Measurements from ENCODE around the gene TMC5. TPM values are rescaled to one million over a fixed set of nuclear protein-coding genes. Genes with fewer than 3 reads are reported as not detected.

TMC5 gene
- polyA plus RNA-seq, 1 donor: 17.3 TPM

DNA sequence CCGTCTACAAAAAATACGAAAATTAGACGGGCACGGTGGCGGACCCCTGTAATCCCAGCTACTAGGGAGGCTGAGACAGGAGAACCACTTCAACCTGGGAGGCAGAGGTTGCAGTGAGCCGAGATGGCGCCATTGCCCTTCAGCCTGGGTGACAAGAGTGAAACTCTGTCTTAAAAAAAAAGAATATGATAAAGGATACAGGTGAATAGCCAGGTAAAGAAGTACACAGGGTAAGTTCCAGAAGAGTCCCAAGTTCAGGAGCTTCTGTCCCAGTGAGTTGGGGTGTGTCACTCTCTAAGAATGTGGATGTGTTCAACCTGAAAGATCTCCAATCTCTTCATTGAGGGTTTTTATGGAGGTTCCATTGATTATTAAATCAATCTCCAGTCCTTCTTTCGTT, 6.8 kb downstream of the TMC5 start:
- Histone ChIP-seq H3K4me3 (ENCODE audit: low read length) (no peak overlapping the region), H3K9me3 (ENCODE audit: control insufficient read depth, low read depth, low read length) (no peaks in the 10 kb centered on the region), H3K4me1 (ENCODE audit: control insufficient read depth, insufficient read depth, low read length) (peaks cover 19% of the 10 kb centered on the region), H3K27me3 (ENCODE audit: control insufficient read depth, insufficient read depth, low read length) (no peaks in the 10 kb centered on the region), H3K27ac (ENCODE audit: low read length) (peak overlapping the region; percentile 83), H3K36me3 (ENCODE audit: control insufficient read depth, insufficient read depth, low read length) (peaks cover 4% of the 10 kb centered on the region)
- peak; percentile 70 to 88 for DNase-seq
- WGBS (ENCODE audit: insufficient coverage, low lambda C conversion rate): no CpG with 5 or more reads among the region's 8 CpGs

GRCh38 chr16:19430345-19430744, 12.7 kb downstream of the TMC5 start:
- H3K36me3 ChIP-seq (ENCODE audit: control insufficient read depth, insufficient read depth, low read length): peaks cover 7% of the 10 kb centered on the region
- no peaks in the 10 kb centered on the region for H3K9me3 ChIP-seq (ENCODE audit: control insufficient read depth, low read depth, low read length)
- no peak overlapping the region for H3K4me3 ChIP-seq (ENCODE audit: low read length)
- peak in 1 of 2 donors; percentile 50 for DNase-seq
- no CpG with 5 or more reads among the region's 3 CpGs for WGBS (ENCODE audit: insufficient coverage, low lambda C conversion rate)
- H3K4me1 ChIP-seq (ENCODE audit: control insufficient read depth, insufficient read depth, low read length): peaks cover 37% of the 10 kb centered on the region
- no peaks in the 10 kb centered on the region for H3K27me3 ChIP-seq (ENCODE audit: control insufficient read depth, insufficient read depth, low read length)
- H3K27ac ChIP-seq (ENCODE audit: low read length): peak overlapping the region; percentile 95

- DNase-seq: peak in 1 of 2 donors; percentile 73
- Histone ChIP-seq H3K4me1 (ENCODE audit: control insufficient read depth, insufficient read depth, low read length) (peaks cover 37% of the 10 kb centered on the region), H3K9me3 (ENCODE audit: control insufficient read depth, low read depth, low read length) (no peaks in the 10 kb centered on the region), H3K27ac (ENCODE audit: low read length) (peak overlapping the region; percentile 95), H3K36me3 (ENCODE audit: control insufficient read depth, insufficient read depth, low read length) (peaks cover 12% of the 10 kb centered on the region), H3K27me3 (ENCODE audit: control insufficient read depth, insufficient read depth, low read length) (no peaks in the 10 kb centered on the region), H3K4me3 (ENCODE audit: low read length) (no peak overlapping the region)
- 60% methylated on average over 1 of the region's 6 CpGs for WGBS (ENCODE audit: insufficient coverage, low lambda C conversion rate)
Measured at GRCh38 chr16:19431636-19432340, 14.1 kb downstream of the TMC5 start.

DNA sequence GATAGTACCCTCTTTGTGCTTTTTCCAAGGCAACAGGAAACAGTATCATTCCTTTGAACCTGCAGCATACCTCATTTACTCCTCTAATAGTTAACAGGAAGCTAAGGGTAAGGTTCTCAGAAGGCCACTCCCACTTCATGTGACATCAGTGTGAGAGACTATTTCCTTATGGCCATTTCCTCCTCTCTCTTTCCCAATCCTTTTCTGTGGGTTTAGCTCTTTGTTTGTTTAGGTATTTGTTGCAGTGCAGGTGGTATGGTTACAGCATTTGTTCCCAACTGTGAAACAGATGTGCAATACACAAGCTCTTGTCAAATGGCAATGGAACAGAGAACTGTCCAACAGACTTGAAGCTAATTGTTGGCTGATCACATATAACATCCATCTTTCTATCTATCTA, 14.7 kb downstream of the TMC5 start:
- peak overlapping the region; percentile 95 for H3K27ac ChIP-seq (ENCODE audit: low read length)
- peaks cover 9% of the 10 kb centered on the region for H3K36me3 ChIP-seq (ENCODE audit: control insufficient read depth, insufficient read depth, low read length)
- no peak overlapping the region for H3K4me3 ChIP-seq (ENCODE audit: low read length)
- DNase-seq: peak; percentile 92 to 98
- peaks cover 42% of the 10 kb centered on the region for H3K4me1 ChIP-seq (ENCODE audit: control insufficient read depth, insufficient read depth, low read length)
- H3K27me3 ChIP-seq (ENCODE audit: control insufficient read depth, insufficient read depth, low read length): no peaks in the 10 kb centered on the region
- no peaks in the 10 kb centered on the region for H3K9me3 ChIP-seq (ENCODE audit: control insufficient read depth, low read depth, low read length)

DNA sequence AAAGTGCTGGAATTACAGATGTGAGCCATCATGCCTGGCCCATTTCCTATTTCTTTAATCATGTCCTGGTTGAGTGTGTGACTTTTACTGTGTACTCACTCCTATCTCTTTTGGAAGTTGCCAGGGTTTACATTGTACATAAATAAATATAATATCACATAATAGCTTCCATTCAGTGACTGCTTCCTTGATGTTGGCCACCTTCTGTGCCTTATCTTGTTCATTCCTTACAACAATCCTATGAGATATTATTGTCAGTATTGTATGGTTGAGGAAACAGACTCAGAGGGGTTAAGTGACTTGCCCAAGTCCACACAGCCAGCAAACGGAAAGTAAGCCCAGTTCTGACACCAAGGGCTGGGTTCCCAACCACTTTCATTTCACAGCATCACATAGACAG, 16.9 kb downstream of the TMC5 start:
- no CpG with 5 or more reads among the region's 1 CpG for WGBS (ENCODE audit: insufficient coverage, low lambda C conversion rate)
- Histone ChIP-seq H3K9me3 (ENCODE audit: control insufficient read depth, low read depth, low read length) (no peaks in the 10 kb centered on the region), H3K27me3 (ENCODE audit: control insufficient read depth, insufficient read depth, low read length) (no peaks in the 10 kb centered on the region), H3K36me3 (ENCODE audit: control insufficient read depth, insufficient read depth, low read length) (peaks cover 11% of the 10 kb centered on the region), H3K27ac (ENCODE audit: low read length) (no peak overlapping the region), H3K4me1 (ENCODE audit: control insufficient read depth, insufficient read depth, low read length) (peaks cover 41% of the 10 kb centered on the region), H3K4me3 (ENCODE audit: low read length) (no peak overlapping the region)
- no peak for DNase-seq

DNA sequence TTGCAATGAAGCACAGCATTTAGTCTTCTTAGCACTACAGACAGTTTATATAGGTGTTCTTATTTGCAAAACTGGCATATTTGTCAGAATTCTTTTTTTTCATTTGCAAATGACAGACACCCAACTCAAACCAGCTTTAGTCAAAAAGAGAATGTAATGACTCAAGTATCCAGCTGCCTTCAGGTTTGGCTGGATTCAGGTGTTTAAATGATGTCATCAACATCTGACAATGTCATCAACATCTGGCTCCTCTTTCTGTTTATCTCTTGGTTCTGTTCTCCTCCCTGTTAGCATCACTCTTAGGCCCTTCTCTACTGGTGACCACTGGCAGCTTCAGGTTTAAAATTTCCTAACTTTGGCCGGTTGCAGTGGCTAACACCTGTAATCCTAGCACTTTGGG, 18.9 kb downstream of the TMC5 start:
- H3K36me3 ChIP-seq (ENCODE audit: control insufficient read depth, insufficient read depth, low read length): peaks cover 27% of the 10 kb centered on the region
- peak overlapping the region; percentile 92 for H3K27ac ChIP-seq (ENCODE audit: low read length)
- WGBS (ENCODE audit: insufficient coverage, low lambda C conversion rate): no CpG with 5 or more reads among the region's 1 CpG
- no peaks in the 10 kb centered on the region for H3K27me3 ChIP-seq (ENCODE audit: control insufficient read depth, insufficient read depth, low read length)
- peaks cover 21% of the 10 kb centered on the region for H3K4me1 ChIP-seq (ENCODE audit: control insufficient read depth, insufficient read depth, low read length)
- H3K4me3 ChIP-seq (ENCODE audit: low read length): no peak overlapping the region
- no peaks in the 10 kb centered on the region for H3K9me3 ChIP-seq (ENCODE audit: control insufficient read depth, low read depth, low read length)
- no peak for DNase-seq

DNA sequence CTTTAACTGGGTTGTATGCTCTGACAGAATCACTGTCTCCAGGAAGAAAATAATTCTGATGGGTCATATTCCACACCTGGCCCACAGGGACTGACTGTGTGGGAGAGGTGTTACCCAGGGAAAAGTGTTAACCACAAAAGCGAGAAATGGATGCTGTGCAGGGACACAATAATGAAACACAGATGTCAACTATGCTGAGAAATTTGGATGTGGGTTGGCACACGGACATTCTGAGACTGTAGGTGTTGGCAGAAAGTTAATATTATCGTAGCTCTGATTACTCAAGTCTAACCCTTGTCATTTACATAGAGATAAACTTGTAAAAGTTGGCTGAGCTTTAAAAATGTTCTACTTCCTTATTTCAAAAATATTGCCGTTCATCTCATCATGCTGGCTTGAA, 19.6 kb downstream of the TMC5 start:
- peak overlapping the region; percentile 92 for H3K27ac ChIP-seq (ENCODE audit: low read length)
- DNase-seq: peak in 1 of 2 donors; percentile 80
- H3K4me3 ChIP-seq (ENCODE audit: low read length): no peak overlapping the region
- peaks cover 14% of the 10 kb centered on the region for H3K4me1 ChIP-seq (ENCODE audit: control insufficient read depth, insufficient read depth, low read length)
- no peaks in the 10 kb centered on the region for H3K9me3 ChIP-seq (ENCODE audit: control insufficient read depth, low read depth, low read length)
- peaks cover 29% of the 10 kb centered on the region for H3K36me3 ChIP-seq (ENCODE audit: control insufficient read depth, insufficient read depth, low read length)
- WGBS (ENCODE audit: insufficient coverage, low lambda C conversion rate): 50% methylated on average over 1 of the region's 4 CpGs
- no peaks in the 10 kb centered on the region for H3K27me3 ChIP-seq (ENCODE audit: control insufficient read depth, insufficient read depth, low read length)

GRCh38 chr16:19438739-19439138, 21.1 kb downstream of the TMC5 start:
- 80% methylated on average over 1 of the region's 1 CpG for WGBS (ENCODE audit: insufficient coverage, low lambda C conversion rate)
- Histone ChIP-seq H3K36me3 (ENCODE audit: control insufficient read depth, insufficient read depth, low read length) (peaks cover 37% of the 10 kb centered on the region), H3K4me3 (ENCODE audit: low read length) (no peak overlapping the region), H3K27me3 (ENCODE audit: control insufficient read depth, insufficient read depth, low read length) (no peaks in the 10 kb centered on the region), H3K27ac (ENCODE audit: low read length) (no peak overlapping the region), H3K4me1 (ENCODE audit: control insufficient read depth, insufficient read depth, low read length) (peaks cover 14% of the 10 kb centered on the region), H3K9me3 (ENCODE audit: control insufficient read depth, low read depth, low read length) (no peaks in the 10 kb centered on the region)
- no peak for DNase-seq

GRCh38 chr16:19439483-19439882, 21.8 kb downstream of the TMC5 start:
- Histone ChIP-seq H3K4me1 (ENCODE audit: control insufficient read depth, insufficient read depth, low read length) (peaks cover 14% of the 10 kb centered on the region), H3K4me3 (ENCODE audit: low read length) (no peak overlapping the region), H3K27ac (ENCODE audit: low read length) (no peak overlapping the region), H3K27me3 (ENCODE audit: control insufficient read depth, insufficient read depth, low read length) (no peaks in the 10 kb centered on the region), H3K9me3 (ENCODE audit: control insufficient read depth, low read depth, low read length) (no peaks in the 10 kb centered on the region), H3K36me3 (ENCODE audit: control insufficient read depth, insufficient read depth, low read length) (peaks cover 44% of the 10 kb centered on the region)
- WGBS (ENCODE audit: insufficient coverage, low lambda C conversion rate): no CpG with 5 or more reads among the region's 4 CpGs
- DNase-seq: no peak

DNA sequence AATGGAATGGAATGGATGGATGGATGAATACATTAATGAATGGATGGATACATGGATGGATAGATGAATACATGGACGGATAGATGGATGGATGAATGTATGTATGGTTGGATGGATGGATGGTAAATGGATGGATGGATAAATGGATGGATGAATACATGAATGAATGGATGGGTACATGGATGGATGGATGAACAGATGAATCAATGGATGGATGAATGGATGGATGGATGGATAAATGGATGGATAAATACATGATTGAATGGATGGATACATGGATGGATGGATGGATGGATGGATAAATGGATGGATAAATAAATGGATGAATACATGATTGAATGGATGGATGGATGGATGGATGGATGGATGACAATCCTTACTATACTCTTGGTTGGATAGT, 26.0 kb downstream of the TMC5 start:
- Histone ChIP-seq H3K4me3 (ENCODE audit: low read length) (no peak overlapping the region), H3K4me1 (ENCODE audit: control insufficient read depth, insufficient read depth, low read length) (no peaks in the 10 kb centered on the region), H3K27me3 (ENCODE audit: control insufficient read depth, insufficient read depth, low read length) (no peaks in the 10 kb centered on the region), H3K36me3 (ENCODE audit: control insufficient read depth, insufficient read depth, low read length) (peaks cover 62% of the 10 kb centered on the region), H3K9me3 (ENCODE audit: control insufficient read depth, low read depth, low read length) (no peaks in the 10 kb centered on the region), H3K27ac (ENCODE audit: low read length) (no peak overlapping the region)
- 100% methylated on average over 1 of the region's 1 CpG for WGBS (ENCODE audit: insufficient coverage, low lambda C conversion rate)
- no peak for DNase-seq

DNA sequence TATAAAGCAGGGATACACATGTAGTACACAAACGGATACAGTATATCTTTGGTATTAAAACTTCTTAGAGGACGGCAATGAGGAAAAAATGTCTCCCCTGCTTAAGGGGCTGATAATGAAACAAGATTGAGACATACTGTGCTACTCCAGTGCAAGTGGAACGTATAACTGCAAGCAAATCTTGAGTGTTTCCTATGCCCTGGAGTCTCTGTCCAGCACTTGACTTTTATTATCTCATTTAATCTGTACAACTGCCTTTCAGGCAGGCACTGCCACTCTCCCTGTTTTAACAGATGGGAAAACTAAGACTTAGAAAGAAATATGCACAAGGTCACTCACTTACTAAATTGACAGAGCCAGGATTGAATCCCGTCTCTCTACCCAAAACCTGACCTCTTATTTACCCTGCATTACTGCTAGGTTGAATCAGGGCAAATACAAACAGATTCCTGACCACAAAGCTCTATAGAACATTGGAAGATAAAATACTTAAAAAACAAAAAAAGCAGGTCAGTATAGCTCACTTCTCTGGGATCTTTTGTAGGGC, 28.7 kb downstream of the TMC5 start:
- no CpG with 5 or more reads among the region's 4 CpGs for WGBS (ENCODE audit: insufficient coverage, low lambda C conversion rate)

More for the DNA sequence above, 28.7 kb downstream of the TMC5 start:
- DNase-seq: no peak
- Histone ChIP-seq H3K4me3 (ENCODE audit: low read length) (no peak overlapping the region), H3K9me3 (ENCODE audit: control insufficient read depth, low read depth, low read length) (no peaks in the 10 kb centered on the region), H3K36me3 (ENCODE audit: control insufficient read depth, insufficient read depth, low read length) (peaks cover 64% of the 10 kb centered on the region), H3K27ac (ENCODE audit: low read length) (no peak overlapping the region), H3K4me1 (ENCODE audit: control insufficient read depth, insufficient read depth, low read length) (no peaks in the 10 kb centered on the region), H3K27me3 (ENCODE audit: control insufficient read depth, insufficient read depth, low read length) (no peaks in the 10 kb centered on the region)
